Activated T-helper 9 cell treated with anti-CD3 and anti-CD28 coated beads, Interleukin-2, amount 50 U/mL, for 16 hours (primary cell): ENCODE measurements around the gene ARG2.

ENCODE experiments used
- DNase-seq: peaks from one replicate; pipeline ENCODE4 v3.0.0-alpha.2; 2020; ENCODE audit warnings: low read depth

Gene ARG2

DNA sequence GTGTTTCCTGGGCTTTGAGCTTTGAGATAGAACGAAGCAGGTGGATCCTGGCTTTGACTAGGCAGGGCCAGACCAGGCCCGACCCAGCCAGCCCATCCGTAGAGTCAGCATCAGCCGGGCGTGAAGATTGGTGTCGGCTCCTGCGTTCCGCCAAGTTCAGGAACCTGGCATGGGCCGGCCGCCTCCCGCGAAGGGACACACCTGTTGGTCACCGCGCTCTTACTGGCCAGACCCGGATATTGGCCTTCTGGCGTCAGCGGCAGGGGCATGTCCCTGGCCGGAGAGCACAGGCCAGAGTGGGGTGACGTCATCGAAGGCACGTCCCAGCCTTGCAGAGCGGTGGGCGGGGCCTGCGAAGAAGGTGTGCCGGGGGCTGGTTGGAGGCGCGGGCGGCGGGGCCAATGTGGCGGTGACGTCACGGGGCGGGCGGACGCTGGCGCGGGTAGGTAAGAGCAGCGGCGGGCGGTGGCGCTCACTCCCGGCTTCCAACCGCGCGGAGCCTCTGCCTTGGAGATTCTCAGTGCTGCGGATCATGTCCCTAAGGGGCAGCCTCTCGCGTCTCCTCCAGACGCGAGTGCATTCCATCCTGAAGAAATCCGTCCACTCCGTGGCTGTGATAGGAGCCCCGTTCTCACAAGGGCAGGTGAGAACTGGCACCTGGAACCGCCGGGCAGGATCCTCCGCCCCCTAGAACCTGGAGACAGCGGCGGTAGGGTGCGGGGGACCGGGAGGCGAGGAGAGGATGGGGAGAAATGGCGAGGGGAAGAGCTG, at the start of gene ARG2:
Gene ARG2 (plus strand): TSS at position 475 of the 771 bp plus-strand sequence. CDS start 58 bp downstream, at position 533.
- DNase-seq = peak; percentile 97

DNA sequence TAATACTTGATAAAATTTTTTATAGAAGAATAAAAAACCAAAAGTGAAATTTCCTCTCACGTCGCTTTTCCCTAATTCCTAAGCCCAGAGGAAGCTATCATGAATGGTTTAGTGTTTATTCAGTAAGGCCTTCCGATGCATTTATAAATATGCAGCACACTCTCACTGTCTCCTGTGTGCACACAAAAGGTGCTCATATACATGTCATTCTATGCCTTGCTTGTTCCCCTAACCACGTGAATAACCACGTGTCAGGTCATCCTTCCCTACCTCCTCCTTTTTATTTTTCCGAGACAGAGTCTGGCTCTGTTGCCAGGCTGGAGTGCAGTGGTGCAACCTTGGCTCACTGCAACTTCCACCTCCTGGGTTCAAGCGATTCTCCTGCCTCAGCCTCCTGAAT, 49.3 kb upstream of the ARG2 start:
- no peak for DNase-seq

DNA sequence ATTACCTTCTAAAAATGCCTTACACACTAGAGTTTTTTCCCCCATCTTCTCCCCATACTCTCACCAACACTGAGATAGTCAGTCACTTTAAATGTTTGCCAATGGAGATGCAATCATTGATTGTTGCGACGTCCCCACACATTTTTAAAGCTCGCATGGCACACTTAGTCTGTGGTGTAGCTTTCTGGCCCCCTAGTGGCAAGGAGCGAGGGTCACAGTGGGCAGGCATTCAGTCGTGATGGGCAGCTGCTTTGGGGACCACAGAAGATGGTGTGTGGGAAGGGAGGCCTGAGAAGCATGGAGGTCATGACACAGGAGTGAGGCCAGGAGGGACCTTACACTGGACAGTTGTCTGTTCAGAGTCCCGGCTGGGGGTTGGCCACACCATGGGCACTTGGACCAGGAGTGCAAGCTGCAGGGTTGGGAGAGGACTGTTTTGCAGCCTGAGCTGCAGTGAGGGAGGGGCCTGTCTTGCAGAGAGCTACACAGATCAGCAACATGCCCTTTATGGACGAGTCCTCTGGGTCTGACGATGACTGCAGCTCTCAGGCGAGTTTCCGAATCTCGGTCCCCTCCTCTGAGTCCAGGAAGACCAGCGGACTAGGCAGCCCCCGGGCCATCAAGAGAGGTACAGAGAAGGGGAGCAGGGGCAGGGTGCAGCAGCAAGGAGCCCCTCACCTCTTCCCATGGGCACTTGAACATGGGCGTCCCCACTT, 48.3 kb upstream of the ARG2 start:
- peak; percentile 49 for DNase-seq

DNA sequence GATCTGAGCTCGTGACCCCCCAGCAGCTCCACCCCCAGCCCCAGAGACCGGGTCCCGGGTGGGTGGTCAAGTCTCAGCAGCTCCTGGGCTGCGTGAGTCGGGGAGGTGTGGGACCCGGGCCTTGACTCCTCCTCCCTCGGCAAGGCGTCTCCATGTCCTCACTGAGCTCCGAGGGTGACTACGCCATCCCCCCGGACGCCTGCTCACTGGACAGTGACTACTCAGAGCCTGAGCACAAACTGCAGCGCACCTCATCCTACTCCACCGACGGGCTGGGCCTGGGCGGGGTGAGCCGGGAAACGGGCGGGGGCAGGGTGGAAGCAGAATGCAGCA, 47.8 kb upstream of the ARG2 start:
- DNase-seq = no peak

DNA sequence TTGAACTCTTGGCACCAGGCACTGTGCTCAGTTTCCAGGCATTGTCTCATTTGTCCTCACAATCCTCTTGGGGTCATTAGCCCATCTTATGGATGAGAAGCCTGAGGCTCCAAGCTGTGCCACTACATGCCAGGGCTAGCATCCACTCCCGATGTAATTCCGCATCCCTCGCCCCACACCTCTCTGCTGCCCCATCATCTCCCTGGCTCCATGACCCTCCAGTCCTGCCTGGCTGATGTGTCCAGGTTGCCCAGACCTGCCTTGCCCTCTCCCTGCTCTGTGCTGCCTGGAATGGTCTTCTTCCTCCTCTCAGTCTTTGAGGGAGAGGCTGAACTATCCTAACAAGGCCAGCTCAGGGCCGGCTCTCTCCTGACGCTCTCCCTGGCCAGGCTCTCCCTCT, 47.1 kb upstream of the ARG2 start:
- DNase-seq = no peak

DNA sequence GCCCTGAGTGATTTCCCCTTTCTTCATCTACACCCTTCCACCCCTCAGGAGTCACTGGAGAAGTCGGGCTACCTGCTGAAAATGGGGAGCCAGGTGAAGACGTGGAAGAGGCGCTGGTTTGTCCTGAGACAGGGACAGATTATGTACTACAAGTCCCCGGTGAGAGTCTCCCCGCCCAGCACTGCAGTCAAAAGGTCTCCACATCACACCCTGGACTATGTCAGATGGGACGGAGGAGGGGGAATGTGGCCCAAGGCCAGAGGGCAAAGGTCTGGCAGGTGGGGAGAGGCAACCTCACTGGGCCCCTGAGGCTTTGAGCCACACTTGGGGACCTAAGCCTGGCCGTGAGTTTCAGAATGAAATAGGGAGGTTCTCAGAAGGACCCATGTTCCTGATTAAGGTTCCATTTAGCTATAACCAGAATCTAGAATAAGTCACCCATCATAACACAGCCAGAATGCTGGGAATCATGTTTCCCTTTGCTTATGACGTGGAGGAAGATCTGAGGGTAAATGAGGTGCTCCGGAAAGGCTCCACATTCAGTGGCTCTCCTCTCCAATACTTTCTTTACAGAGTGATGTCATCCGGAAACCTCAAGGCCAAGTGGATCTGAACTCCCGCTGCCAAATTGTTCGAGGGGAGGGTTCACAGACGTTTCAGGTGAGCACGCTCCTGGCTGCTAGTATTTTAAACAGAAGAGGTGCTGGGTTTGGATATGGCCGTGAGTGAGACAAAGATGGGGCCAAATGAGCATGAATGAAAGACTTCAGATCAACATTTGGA, 46.3 kb upstream of the ARG2 start:
- DNase-seq = no peak

DNA sequence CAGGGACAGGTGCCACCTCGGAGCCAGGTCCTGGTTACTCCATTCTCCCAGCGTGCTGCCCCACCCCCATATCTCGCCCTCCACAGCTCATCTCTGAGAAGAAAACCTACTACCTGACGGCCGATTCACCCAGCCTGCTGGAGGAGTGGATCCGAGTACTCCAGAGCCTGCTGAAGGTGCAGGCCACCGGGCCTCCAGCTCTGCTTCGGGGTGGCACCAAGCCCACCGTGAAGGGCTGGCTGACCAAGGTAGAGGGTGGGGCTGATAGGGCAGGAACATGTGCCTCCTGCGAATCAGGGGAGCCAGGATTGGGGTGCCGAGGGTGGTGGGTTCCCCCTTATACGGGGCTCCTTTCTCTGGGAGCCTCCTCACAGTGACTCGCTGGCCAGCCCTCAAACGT, 45.6 kb upstream of the ARG2 start:
- no peak for DNase-seq

DNA sequence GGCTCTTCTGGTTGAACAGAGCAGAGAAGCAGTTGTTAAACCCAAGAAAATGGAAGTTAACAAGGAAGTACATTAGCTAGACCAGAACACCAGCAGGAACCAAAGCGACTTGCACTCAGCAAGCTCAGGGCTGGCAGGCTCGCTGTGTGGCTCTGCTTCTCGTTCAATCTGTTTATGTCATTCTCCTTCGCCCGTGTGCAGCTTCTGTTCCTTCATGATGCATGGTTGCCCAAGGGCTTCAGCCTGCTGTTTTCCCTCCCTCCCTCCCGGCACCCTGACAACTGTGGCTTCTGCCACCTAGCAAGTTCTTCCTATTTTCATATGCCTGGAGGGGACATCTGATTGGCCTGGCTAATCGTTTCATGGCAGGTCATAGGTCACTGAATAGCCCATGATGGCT, 44.9 kb upstream of the ARG2 start:
- DNase-seq = no peak

DNA sequence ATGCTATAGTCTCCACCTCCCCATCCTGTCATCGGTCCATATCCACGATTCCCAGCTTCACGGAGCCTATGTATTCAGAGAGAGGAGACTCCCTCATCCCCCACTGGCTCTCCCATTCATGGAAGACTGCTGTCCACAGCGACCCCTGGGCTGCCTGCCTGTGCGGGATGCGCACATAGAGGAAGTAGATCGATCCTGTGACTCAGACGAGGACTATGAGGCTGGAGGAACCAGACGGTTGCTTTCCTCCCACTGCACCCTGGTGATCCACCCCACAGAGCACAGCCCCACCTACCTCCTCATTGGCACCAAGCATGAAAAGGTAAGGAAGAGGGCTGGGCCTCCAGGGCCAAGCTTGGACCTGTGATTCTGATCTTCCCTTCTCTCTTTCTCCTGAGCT, 44.0 kb upstream of the ARG2 start:
- DNase-seq = no peak

DNA sequence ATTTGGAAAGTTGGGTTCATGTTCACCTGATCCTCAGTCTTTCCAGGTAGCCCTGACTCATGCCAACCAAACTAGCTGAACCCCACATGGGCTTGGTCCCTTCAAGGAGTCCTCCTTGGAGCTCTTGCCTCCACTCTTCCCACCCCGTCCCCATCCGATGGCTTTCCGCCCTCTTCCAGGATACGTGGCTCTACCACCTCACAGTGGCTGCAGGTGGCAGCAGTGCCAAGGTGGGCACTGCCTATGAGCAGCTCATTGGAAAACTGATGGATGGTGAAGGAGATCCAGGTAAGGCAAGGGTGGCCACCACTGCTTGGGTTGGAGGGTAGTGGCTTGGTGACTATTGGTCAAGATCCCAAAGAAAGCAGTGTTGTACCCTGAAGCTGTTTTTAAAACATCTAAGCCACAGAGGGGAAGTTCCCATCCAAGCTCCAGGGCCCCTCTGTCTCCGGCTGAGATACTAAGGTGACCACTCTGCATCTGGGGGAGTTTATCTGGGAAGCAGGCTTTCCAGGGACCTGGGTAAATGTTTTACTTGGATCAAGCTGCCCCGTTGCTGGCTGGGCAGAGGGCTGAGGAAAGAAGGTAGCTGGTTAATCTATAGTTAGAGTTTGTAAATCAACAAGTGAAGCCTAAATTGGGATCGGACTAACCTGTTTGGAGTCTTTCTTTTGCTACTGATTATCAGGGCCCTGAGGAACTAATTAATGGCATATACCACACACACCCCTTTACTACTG, 43.3 kb upstream of the ARG2 start:
- no peak for DNase-seq

DNA sequence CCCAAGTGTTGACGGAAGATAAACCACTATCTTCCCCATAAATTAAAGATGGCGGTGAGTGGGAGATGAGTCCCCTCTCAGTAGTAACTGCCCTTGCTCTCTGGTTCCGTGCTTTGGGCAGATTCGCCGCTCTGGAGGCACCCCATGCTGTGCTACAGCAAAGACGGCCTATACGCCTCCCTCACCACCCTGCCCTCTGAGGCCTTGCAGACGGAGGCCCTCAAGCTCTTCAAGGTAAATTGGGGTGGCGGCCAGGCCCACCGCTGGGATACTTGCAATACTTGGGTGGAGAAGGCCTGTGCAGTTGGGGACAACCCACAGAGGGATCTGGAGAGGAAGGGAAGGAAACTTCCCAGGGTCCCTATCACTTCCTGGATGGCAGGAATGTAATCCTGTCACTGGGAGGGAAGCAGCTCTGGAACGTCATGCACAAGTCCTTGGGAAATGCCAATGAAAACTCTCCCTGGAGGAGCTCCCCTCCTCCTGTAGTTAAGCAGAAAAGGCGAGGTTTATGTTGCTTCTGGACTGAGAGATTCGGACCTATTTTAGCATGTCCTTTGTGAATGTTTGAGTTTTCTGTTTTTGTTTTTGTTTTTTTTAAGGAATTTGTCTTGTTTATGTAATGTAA, 42.4 kb upstream of the ARG2 start:
- no peak for DNase-seq

DNA sequence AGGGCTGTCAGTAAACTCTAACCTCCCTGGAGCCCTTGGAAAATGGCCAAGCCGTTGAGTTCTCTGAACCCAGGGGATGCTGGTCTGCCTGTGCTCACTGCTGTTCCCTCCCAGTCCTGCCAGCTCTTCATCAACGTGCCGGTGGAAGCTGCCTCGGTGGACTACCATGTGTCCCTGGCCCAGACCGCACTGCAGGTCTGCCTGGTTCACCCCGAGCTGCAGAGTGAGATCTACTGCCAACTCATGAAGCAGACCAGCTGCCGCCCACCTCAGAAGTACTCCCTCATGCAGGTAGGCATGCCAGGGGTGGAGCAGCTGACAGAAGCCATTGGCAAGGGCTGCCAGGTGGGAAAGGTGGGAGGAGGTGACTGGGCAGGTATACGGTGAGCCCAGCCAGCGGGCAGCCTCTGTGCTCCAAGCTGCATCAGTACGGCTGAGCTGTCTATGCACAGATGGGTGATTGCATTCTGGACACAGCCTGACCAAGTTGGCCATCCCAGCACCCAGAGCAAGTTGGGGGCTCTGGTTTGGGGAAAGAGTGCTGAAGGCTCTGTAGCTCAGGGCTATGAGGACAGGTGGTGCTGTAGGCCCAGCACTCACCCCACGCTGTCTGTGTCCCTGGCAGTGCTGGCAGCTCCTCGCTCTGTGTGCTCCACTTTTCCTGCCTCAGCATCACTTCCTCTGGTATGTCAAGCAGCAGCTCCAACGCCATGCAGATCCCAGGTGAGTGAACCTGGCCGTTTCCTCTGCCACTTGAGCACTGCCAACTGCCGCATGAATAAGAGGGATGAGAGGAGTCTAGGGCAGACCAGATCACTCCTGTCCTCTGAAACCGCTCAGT, 41.6 kb upstream of the ARG2 start:
- DNase-seq = no peak

DNA sequence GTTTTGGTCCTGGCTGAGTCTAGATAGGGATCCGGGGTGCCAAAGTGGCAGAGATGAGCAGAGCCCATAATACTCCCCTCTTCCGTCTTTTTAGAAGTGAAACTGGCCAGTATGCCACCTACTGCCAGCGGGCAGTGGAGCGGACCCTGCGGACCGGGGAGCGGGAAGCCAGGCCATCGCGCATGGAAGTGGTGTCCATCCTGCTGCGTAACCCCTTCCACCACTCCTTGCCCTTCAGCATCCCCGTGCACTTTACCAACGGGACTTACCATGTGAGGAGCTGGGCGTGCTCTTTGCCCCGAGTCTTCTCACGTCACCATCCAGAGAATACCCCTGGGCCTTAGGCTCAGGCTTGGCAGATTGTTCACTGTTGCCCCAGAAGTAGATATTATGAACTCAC, 40.7 kb upstream of the ARG2 start:
- no peak for DNase-seq

DNA sequence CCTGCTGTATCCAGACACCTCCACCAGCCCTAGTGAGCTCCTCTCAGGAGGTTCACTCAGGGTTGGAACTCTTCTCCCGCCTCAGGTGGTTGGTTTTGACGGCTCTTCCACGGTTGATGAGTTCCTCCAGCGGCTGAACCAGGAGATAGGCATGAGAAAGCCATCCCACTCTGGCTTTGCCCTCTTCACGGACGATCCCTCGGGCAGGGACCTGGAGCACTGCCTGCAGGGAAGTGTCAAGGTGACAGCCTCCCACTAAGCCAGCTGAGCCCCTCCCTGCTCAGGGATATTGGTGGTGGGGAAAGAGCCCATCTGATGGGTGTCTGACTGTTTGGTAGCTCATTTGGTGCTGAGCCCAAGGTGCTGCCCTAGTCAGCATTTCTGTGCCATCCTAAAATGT, 40.1 kb upstream of the ARG2 start:
- DNase-seq = no peak

DNA sequence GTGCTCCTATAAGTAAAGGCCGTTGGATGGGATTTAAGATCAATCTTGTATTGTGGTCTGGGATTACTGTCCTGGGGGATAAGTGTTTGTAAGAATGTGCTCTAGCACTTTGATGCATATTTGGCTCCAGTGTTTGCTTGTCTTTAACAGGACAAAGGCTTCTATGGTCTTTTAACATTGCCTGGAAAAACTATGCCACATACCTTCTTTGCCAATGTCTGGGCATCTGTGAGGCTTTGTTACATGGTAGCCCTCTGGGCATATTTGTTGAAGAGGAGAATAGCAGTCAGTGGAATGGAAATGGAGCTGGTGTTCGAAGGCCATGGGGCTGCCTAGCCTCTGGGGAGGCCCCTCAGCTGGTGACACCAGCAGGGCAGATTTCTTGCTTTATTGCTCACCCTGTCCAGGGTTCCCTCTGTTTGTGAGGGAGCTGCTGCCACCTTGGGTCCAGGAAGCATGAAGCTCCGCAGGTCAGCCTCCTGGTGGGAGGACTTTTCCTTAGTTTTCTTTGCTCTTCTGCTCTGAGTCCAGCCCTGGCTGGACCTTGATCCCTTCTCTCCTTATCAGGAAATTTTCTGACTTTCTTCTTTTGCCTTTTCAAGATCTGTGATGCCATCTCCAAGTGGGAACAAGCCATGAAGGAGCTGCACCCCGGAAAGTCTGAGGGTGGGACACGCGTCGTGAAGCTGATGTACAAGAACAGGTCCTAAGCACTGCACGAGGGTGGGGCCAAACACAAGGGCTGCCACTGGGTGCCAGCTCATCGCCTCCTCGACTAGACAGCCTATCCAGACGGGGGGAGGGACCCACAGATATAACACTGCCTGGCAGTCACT, 39.2 kb upstream of the ARG2 start:
- DNase-seq = no peak

DNA sequence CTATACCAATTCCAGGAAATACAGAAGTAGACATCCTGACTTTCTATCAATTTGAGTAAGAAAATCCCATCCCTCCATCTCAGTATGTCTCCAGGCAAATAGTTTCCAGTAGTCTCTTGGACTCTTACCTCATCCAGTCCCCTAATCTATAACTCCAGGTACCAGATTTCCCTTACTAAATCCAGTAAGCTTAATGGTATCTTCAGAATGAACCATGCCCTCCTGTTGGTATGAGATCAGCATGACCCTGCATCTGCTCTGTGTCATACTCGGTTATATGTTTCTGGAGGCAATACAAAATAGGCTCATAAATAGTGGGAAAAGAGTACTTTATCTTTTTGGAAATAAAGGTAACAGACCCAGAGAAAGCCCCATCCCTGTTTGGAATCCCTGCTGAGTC, 38.1 kb upstream of the ARG2 start:
- DNase-seq = no peak

DNA sequence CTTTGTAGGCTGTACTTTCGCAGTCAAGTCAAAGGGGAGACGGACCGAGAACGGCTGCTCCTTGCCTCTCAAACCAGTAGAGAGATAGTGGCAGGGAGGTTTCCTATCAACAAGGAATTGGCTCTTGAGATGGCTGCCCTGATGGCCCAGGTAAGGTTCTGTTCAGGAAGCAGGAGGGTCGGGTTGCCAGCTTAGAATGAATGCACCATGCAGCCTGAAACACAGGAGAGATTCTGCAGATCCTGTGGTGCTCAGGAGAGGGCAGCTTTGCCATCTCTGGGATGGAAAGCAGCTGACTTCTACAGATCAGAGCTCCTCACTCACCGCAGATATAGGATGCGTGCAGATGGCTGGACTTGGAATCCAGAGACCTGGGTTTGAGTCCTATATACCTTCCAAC, 37.7 kb upstream of the ARG2 start:
- DNase-seq = no peak

DNA sequence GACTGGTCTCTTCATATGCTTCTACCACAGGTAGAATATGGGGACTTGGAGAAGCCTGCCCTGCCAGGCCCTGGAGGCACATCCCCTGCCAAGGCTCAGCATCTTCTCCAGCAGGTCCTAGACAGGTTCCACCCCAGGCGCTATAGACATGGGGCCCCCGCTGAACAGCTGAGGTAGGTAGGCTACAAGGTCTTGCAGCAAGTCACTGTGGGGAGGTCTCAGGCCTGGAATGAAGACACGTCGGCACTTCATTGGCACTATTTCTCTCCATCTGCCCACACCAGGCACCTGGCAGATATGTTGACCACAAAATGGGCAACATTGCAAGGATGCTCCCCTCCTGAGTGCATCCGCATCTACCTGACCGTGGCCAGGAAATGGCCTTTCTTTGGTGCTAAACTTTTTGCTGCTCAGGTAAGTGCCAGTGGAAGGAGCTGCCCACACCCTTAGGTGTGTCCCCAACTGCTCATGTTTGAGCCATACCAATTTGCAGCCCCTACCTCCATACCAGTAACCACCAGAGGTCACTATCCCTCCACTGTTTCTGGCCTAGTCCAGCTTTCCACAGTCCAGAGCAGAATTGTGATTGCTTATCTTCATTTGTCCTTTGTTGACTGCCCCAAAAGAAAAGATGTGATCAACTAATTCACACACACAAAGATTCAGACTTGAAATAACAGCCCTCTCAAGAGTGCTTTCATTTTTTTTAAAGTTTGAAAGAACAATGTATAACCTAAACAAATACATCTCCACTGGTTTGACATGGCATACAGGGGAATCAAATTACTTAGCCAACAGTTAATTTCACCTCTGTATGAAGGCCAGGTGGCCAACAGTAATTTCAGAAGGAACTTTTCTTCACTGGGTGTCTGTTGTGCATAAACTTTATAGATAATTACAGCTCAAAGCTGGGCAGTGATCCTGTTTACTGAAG, 35.7 kb upstream of the ARG2 start:
- no peak for DNase-seq

DNA sequence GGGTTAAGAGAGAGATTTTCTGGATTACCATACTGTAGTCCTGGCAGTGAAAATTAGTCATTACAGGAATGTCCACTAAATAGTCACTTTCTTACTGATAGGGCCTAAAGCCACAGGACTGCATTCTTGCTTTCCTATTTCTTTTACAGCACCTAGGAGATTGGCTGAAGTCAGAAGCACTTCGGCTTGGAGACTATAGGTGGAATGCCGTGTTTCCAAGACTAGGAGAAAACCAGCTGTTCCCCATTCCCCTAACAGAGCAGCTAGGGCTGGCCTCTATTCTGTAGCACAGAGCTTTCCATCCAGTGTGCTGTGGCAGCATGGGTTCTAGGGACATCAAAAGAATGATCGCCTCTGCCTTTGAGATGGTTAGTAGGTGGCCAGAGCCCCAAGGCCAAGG, 34.7 kb upstream of the ARG2 start:
- no peak for DNase-seq
